Activated CD8-positive, alpha-beta memory T cell treated with anti-CD3 and anti-CD28 coated beads for 4 hours (primary cell): ENCODE measurements around the gene WRAP73.

Experiments used
- DNase-seq, 2 donors: peaks; one replicate each; pipeline ENCODE4 v3.0.0-alpha.2; 2020; ENCODE audit warnings: low read depth in 2 of 2

WRAP73 gene

DNA sequence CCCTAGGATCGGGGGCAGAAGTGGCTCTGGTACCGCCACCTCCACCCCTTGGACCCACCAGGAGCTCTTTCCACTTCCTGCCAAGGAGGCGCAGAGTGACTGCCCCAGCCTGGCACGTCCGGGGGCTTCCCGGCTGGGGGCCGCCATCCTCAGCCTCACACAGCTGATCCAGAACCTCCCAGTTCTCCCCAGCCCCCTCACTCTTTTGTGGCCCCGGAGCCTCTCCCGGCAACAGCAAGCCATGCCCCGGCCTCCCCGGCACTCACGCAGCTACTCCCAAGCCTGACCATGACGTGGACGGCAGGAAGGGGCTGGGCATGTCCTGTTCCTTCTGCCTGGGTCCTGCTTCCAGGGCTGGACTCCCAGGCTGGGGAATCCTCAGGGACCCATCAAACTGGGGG is 19.5 kb upstream of the WRAP73 start:
- DNase-seq, result no peak

DNA sequence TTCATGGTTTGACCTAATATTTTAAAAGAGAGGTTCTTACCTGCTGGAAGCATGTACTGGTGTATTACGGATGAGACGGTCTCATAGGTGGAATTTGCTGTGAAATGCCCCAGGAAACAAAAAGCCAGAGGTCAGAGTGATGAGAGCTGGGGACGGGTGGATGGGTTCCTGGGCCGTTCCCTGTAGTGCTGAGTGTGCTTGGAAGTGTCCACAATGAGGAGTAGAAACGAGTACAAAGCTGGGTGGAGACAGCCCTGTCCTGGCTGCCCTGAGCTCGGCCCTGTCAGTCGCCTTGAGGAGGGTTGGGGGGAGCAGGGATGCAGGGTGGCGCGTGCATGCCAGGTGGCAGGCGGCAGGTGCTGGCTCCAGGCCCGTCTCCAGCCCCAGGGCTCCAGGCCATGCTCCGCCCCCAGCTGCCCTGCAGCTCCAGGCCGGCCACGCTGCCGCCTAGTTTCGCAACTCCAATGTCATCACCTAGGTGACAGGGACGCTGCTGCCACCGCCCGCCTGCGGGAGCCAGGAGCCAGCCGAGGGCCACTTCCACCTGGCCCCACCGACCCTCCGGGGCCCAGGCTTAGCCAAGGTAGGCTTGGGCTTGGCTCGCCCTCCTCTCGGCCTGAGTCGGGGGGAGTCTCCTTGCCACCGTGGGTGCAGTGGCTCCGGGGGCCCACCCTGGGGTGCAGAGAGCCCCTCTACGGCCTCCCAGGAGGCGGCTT is 18.8 kb upstream of the WRAP73 start:
- DNase-seq, result no peak

DNA sequence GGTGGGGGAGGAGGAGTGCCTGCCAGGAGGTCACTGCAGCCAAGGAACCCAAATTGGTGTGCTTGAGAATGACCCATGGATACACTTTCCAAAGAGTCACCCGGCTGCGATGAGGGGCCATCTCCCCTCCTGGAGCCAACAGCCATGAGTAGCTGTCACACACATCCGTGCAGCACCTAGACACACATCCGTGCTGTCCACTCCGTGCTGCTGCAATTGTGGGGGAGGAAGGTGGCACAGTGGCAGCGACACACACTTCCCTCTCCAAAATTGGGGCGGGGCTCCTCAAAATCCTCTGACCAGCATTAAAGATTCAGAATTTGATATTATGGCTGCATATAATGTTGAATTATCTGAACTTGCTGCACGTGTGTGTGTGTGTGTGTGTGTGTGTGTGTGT is 18.2 kb upstream of the WRAP73 start:
- no peak for DNase-seq

DNA sequence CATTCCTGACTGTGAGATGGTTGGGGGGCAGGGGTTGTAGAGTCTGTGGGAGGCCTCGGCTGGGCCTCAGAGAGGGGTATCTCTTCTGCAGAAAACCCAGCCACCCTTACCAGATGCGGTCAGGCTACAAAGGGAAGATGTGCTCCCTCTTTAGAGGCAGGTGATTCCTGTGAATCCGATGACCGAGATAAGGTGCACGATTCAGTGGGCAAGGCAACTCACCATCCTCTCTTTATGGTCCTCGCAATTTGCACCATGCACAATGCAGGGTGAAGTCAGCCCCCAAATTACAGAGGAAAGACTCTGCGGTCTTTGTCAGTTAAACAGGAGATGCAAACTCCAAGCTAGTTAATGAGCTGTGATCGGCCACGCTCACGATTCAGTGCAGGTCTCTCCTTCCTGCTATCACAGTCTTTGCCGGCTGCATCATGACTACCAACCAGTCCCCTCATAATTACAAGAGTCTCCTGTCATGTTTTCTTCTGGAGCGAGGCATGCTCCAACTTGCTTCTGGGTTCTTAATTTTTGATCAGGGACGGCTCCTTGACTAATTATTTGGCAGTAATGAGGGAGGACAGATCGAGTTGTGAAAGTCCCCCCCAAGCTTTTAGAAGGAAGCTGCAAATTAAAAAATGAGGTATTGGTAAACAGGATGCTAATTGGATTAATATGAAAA is 14.9 kb upstream of the WRAP73 start:
- no peak for DNase-seq

DNA sequence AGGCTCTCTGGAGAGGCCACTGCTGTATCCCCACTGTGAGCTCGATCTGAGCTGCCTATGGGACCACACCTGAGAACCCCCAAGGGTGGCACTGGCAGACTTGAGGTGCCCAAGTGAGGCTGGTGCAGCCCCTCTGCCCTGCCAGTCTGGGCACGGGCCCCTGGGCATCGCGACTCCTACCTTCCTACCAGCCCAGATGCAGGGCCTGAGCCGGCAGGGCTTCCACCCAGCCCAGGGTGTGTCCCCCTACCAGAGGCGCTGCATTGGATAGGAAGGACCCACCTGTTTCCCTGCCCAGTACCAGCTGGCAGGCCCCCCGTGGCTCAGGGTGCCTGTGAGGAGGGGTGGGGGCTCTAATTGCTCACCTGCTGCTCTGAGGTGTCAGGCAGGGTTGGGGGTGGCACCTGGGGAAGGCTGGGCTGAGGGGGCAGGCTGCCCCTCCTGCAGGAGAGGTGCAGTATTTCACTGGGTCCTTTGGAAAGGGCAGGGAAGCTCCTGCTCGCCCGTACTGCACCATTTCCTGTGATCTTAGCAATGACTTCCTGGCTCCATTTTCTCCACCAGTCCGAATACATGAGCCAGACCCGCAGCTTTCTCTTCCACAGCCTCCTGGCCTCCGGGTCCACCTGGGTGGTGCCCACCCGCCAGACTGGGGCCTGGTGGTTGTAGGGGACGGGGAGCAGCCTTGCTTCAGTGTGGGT is 14.2 kb upstream of the WRAP73 start:
- no peak for DNase-seq

DNA sequence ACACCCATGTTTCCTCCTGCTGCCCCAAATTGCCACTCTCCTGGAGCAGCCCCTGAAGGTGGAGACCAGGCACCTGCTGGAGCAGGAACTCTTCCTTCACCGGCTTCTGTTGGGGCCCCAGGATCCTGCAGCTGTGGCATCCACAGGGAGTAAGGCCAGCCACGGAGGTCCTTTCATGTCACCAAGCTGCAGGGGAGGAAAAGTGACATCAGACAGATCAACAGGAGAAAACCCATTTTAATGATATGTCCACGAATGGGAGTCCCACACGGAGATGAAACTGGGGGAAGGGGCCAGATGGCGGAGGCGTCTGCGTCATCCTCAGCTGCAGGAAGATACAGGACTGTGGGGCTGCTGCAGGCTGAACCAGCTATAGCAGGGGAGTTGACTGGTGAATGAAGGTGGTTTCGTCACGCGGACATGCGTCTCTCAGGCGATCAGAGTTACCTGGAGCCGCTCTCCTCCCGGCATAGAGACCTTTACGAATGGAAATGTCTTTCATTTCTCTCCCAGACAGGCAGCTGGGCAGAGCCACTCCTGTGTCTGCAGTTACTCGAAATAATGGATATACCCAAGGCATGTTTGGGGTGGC is 12.3 kb upstream of the WRAP73 start:
- DNase-seq, result no peak

DNA sequence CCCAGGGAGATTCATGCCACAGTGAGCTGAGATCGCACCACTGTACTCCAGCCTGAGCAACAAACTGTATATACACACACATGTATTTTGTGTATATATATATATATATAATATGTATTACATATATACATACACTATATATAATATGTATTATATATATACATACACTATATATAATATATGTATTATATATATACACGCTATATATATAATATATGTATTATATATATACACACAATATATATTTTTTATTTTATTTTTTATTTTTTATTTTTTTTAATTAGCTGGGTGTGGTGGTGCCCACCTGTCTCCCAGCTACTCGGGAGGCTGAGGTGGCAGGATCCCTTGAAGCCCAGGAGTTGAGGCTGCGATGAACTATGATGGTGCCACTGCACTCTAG is 11.7 kb upstream of the WRAP73 start:
- DNase-seq, result no peak

DNA sequence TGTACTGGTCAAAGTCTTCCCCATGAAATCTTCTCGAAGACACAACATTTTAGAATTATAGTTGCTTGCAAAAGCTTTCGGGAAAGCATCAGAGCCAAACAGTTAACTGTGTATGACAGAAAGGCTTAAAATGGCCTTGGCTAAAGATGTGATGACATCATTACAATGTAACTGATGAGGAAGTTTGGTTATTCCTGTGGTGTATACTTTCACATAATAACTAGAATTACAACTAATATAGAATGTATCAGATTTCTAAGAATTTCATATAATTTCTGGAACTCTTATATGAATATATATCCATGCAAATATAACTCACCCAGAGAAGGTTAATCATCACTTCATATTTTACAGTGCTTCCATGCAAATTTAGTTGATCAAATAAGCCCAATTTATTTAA is 10.8 kb upstream of the WRAP73 start:
- DNase-seq, result no peak

DNA sequence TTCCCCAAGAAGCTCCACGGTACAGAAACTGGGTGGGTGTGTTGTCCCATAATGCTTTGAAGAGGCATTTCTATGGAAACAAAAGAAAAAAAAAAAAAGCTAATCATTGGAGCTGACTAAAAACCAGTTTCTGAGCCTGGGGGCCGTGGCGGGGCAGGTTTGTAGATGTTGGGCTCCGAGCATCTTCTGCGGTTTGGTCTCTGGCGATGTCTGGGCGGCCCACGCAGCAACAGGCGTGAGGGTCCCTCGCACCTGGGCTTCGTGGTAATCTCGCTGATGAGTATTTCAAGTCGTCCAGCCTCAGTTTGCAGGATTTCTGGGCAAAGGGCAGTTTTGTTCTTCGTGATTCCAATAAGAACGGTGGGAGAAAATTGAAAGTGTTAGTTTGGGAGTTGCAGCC is 9.2 kb upstream of the WRAP73 start:
- no peak for DNase-seq

DNA sequence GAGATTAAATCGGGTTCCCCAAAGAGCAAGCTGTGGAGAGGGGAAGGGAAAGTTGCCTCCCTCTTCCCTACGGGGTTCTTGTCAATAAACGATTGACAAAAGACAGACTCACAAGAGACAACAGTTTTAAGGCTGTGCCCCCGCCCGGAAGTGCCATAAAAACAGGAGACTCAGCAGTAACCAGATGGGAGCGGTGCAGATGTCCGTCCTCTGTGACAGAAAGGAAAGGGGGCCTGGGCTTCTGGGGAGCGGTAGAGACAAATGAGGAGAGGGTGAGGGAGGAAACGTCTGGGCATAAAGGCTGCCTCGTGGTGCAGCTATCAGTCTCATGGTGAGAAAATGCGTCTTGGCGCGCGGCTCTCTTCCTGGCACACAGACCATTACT is 8.3 kb upstream of the WRAP73 start:
- no peak for DNase-seq

DNA sequence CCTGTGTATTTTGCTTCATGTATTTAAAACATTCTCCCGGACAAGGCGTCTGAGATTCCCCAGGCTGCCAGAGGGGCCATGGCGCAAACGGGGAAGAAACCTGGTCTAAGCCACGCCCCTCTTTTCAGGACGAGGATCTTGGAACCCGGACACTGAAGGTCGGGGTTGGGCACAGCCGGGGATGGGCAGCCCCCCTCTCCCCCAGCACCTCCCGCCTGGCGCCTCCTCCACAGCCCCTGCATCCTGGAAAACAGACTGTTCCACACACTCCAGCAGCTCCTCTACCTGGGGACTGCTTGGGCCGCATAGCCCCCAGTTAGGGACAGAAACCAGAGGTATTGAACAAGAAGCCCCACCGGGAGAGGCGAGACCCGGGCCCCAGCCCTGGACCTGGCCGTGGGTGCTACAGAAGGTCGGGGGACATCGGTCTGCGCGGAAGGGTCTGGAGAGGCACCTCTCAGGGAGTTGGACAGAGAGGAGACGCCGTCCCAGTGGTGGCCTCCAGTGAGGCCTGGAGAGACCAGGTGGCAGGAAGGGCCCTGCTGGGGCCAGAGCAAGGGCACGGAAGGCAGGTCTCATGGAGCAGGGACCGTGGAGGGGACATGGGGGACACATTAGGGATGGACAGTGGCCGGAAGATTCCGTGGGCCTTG is 7.8 kb upstream of the WRAP73 start:
- no peak for DNase-seq

DNA sequence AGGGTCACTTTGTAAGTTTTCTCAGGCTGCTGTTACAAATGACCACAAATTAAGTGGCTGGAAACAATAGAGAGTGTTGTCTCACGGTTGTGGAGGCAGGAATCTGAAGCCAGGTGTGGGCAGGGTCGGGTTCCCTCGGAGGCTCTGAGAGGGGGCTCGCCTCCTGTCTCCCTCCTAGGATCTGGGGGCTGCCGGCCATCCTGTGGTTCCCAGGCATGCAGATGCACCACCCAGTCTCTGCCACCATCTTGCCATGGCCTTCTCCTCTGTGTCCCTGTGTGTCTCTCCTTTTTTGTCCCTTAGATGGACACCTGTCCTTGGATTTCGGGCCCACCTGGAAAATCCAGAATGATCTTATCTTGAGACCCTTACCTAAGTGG is 7.2 kb upstream of the WRAP73 start:
- DNase-seq, result no peak

DNA sequence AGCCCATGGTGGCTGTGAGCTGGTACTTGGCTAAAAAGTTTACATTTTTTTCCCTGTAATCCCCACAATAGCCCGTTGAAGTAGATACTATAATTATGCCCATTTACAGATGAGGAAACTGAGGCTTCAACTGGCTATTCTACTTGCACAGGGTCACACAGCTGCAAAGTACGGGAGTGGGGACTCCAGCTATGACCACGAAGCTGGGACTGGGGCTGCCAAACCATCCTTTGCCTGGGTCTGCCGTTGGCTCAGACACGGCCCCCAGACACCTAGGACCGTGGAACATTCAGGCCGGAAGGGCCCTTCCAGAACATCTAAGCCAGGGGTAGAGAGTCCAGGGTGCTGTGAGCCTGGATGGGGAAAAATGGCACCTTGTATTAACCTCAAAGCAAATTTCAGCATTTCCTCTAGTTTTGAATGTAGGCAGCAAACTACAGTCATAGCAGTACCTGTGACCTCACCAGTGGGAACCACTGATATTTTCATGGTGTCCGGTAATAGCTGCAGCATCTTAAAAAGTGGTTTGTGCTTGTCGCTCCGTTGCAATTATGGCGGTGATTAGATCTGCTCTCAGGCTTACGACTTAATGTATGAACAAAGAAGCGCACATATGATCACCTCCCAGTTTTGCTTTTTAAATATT is 6.7 kb upstream of the WRAP73 start:
- DNase-seq, result no peak

DNA sequence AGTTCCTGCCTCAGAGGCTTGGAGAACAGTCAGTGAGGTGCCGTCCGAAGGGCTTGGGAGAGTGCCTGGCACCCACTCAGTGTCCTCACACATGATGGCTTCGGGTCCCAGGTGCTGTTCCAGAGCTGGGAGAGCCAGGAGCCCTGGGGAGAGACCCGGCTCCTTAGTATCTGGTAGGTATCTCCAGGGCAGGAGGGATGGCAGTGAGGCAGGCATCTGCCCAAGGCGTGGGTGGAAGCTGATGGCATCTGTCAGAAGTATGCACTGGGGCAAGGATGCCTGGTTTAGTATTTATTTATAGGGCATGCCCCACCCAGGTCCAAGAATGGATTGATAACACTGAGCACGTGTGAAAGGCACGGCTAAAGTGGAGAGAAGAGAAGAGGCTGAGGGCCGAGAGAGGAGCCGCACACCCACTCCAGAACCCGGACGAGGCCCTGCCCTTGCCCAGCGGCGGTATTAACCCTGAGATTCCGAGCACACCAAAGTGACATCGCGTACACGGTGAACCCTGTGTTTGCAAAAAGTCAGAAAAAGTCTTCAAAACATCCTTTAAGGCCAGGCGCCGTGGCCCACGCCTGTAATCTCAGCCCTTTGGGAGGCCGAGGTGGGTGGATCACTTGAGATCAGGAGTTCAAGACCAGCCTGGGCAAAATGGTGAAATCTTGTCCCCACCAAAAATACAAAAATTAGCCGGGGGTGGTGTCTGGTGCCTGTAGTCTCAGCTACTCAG is 4.8 kb upstream of the WRAP73 start:
- DNase-seq, result no peak

DNA sequence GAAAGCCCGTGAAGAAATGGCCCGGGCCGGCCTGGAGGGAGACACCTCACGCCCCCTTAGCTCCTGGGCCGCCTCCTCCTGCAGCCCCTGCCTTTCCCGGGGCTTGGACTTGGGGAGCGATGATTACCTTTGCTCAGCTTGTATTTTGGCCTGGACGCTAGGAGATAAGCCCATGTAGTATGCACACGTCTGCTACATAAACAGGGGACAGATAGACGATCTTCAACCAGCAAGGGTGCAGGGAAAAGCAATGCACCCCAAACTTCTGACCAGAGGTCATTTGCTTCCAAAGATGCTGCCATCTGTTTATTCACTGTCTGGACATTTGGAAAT is 3.3 kb upstream of the WRAP73 start:
- DNase-seq, result no peak

DNA sequence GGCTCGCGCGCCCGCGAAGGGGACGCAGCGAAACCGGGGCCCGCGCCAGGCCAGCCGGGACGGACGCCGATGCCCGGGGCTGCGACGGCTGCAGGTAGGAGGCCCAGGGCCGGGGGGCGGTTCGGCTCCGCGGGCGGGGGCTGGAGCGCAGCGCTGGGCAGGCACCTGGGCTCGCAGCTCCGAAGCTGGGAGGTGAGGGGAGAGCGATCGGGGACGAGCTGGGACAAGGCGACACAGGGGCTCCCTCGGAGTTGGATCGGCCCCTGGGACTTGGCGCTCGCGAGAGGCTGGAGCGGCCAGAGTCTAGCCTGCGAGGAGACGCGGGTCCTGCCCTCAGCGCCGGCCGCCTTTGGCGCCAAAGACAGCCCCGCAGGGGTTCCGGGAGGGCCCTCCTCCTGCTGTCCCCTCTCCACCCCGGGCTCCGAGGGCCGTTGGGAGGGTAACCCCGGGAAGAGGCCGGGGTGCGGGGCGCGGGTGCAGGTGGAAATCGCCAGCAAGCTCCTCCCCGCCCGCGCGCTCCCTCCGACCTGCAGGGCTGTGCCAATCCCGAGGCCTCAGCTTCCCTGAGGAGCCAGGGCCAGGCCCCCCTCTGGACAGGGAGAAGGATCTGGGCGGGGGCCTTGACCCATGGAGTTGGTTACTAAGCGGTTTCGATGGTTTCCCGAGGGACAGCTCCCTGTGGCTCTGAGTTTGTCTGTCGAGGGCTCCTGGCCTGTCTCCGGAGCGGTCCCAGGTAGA is 2.8 kb upstream of the WRAP73 start:
- no peak for DNase-seq

DNA sequence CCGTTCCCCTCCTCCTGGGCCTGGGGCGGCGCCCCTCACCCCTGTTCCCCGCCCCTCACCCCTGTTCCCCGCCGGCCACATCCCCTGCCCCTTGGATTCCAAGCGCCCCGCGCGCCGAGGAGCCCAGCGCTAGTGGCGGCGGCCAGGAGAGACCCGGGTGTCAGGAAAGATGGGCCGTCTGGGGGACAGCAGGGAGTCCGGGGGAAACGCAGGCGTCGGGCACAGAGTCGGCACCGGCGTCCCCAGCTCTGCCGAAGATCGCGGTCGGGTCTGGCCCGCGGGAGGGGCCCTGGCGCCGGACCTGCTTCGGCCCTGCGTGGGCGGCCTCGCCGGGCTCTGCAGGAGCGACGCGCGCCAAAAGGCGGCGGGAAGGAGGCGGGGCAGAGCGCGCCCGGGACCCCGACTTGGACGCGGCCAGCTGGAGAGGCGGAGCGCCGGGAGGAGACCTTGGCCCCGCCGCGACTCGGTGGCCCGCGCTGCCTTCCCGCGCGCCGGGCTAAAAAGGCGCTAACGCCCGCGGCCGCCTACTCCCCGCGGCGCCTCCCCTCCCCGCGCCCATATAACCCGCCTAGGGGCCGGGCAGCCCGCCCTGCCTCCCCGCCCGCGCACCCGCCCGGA is 2.1 kb upstream of the WRAP73 start, which contains the start of gene TP73:
Gene TP73, plus strand, starts transcription at position 587 of the 618 bp plus-strand sequence. CDS start 29,850 bp downstream, outside the sequence.
- no peak for DNase-seq

DNA sequence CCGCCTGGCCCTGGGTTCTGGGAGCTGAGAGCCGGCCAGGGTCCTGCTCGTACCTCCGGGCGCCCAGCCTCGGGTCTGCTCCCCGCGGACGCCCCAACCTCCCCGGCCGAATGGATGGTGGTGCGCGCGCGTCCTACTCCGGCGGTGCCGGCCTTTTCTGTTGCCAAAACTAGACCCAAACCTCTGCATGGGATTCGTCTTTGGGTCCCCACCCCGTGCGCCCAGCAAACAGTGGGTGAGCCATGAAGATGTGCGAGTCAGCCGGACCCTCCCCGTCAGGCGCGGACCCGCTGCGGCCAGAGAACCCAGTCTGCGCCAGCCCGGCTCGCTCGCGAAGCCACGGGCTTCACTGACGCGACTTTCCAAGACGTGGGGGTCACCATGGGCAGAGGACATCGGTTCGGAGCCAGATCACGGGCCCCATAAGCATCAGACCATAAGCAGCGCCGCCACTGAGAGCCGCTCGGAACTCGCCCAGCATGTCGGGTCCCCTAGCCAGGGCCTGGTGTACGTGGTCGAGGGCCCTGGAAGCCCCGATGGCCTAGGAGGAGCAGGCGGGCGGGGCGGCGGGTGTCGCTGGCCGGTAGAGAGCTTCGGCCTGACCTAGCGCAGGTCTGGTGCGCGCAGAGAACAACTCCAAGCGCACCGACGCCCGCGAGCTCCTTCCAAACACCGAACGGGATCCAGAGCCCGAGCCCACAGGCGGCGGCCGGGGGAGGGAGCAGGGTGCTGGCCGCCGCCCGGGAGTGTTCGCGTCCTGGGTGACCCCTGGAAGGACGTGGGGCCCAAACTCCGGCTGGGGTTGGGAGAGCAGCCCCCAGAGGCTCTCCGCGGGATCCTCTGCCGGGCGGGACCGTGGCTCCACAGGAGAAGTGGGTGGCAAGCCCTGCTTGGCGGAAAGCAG is 1.4 kb upstream of the WRAP73 start:
- DNase-seq, result no peak
